ENCODE data around the gene PNKD.

GRCh38 chr2:218273908-218274249, 3.6 kb downstream of the PNKD start:
- no peak for TF ChIP-seq CTCF (IDR thresholded peaks at IDR 0.05)
- no peak for TF ChIP-seq EP300 (IDR thresholded peaks at IDR 0.05)
- no peak for TF ChIP-seq POLR2A (IDR thresholded peaks at IDR 0.05; ENCODE audit: low read depth)
- TF ChIP-seq POLR2AphosphoS5 (IDR thresholded peaks at IDR 0.05) = no peak

All from esophagus muscularis mucosa (tissue), 4 donors.